GM12801 (cell line): ENCODE measurements around the gene CDKAL1.

ENCODE experiments used
- TF ChIP-seq, protein P1 (sequence below): IDR thresholded peaks from one replicate; pipeline ENCODE4 v1.5.1; 2011; ENCODE audit warnings: control low read depth; ENCODE audit not compliant: insufficient read length; ENCODE audit errors: extremely low read depth

CDKAL1 gene

DNA sequence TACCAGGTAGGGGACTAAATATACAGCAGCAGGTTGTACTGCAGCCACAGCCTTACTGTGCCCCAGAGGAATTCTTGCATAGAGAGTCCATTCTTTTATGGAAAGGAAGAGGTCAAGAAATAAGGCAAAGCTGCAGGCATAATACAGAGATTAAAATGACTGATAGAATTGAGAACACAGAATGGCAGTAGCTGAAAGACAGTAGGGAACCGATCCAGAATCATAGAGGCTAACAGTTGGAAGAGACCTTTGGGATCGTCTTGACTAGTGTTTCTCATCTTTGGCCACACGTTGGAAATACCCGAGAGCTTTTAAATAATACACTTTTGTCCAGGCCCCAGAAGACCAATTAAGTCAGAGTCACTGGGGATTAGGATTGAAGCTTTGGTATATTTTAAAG, 566.7 kb downstream of the CDKAL1 start:
- TF ChIP-seq, protein P1, sequence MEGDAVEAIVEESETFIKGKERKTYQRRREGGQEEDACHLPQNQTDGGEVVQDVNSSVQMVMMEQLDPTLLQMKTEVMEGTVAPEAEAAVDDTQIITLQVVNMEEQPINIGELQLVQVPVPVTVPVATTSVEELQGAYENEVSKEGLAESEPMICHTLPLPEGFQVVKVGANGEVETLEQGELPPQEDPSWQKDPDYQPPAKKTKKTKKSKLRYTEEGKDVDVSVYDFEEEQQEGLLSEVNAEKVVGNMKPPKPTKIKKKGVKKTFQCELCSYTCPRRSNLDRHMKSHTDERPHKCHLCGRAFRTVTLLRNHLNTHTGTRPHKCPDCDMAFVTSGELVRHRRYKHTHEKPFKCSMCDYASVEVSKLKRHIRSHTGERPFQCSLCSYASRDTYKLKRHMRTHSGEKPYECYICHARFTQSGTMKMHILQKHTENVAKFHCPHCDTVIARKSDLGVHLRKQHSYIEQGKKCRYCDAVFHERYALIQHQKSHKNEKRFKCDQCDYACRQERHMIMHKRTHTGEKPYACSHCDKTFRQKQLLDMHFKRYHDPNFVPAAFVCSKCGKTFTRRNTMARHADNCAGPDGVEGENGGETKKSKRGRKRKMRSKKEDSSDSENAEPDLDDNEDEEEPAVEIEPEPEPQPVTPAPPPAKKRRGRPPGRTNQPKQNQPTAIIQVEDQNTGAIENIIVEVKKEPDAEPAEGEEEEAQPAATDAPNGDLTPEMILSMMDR: no peak

DNA sequence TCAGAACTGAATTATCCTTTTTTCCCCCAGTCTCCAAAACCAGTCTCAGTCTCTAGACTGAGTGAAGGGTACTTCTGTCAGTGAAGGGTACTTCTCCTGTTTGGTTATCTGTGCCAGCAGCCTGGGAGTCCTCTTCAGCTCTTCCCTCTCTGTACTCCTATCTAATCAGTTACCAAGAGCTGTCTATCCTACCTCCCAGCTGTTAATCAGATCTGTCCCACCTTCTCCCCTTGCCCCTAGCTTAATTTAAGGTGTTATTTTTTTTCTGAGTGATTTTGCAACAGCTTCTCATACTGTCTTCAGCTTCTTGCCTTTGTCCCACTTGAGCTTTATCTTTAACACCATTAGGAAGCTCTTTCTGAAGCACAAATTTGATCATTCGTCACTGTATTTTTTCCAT, 567.4 kb downstream of the CDKAL1 start:
- TF ChIP-seq, protein P1: no peak

DNA sequence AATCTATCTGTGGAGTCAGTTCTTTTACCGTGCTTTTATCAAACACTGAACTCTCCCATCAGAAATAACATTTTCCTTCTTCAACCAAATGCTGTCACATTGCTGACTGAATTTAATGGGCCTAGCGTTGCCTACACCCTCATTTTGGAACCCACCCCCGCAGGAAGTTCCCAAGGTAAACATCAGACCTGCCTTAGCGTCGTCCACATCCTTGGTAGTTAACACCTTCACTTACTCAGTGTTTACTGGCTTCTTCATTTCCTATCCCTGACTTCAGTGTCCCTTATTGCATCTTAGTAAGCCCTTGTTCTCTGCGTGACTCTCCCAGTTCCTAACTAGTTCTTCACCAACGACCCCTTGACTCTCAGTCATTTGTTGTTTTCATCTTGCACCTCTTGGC, 567.9 kb downstream of the CDKAL1 start:
- TF ChIP-seq, protein P1: no peak

DNA sequence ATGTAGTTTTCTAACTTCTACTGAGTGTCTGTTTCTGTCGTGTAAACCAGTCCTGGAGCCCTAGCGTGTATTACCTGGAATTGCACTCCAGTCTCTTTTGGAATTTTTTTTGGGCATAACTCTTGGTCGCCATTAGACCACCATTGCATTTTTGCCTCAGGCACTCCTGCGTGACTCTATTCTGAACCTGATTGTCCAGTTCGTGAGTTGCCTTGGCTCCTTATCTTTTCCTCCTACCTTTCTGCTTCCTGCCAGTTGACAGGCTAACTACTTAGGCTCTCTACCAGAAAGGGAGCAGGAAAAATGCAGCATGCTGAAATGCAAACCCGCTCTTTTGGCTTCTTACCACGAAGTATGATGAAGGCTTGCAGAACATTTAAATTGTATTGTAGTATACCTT, 568.4 kb downstream of the CDKAL1 start:
- TF ChIP-seq, protein P1: no peak

DNA sequence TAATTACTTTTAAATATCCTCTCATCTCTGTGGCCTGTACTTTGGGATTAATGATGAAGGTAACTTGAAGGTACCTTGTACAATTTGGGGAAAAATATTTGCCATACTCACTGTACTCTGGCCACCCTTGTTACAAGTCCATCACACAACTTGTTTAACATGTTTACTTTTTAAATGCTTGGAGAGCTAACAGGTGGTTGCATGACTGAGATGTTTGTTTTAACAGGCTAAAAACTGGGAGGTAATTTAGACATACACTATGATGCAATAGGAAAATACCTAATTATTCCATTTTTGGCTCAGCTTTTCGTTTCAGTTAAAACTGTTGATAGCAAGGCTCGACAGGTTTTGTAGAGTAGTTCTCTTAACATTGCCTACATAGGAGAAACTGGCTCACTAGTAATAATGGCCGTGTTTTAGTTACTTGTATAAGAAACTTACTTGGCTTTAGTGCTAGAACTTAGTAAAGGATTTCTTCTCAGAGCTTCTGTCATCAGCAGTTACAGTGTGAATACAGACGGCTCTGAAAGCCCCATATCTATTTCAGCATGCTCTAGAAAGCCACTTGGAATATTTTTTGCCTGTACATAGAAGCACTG, 569.5 kb downstream of the CDKAL1 start:
- TF ChIP-seq, protein P1: no peak

DNA sequence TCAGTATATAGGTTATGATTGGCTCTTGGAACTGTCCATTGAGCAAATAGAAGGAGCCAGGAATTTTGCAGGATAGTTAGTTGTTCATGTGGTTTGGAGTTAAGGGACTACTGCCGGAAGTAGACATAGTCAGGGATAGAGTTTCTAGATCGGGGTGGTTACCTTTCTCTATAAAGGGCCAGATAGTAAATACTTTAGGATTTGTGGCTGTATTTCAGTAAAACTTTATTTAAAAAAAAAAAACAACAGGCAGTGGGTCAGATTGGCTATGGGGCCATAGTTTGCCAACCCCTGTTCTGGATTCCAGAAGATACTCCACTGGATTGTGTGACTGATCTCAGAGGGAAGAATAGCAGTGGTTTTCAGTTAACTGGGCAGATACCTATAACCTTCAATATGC, 570.0 kb downstream of the CDKAL1 start:
- TF ChIP-seq, protein P1: no peak

DNA sequence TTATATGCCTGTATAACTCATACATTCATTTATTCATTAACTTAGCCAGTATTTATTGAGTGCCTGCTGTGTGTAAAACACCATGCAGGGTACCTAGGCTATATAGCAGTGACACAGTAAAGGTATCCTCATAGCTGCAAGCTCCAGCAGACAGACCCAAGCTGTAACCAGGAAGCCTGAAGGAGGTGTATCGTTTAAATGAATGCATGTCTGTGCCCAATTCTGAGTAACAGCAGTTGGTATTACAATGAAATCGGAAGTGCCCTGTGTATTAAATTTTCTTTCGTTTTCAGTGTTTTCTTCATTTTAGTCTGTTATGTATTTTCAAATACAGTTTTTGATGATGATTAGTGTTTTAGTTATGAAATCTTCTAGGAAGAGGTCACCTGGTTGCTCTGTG, 573.5 kb downstream of the CDKAL1 start:
- TF ChIP-seq, protein P1: no peak
